ENCODE measurements around the gene MYLIP. TPM values are rescaled to one million over a fixed set of nuclear protein-coding genes. Genes with fewer than 3 reads are reported as not detected.

Gene MYLIP
- total and polyA plus RNA-seq, 2 of the 4 experiments (the other 2 are of a cell fraction) = 1.8 to 3.2 TPM

GRCh38 chr6:16105854-16106253, 23.0 kb upstream of the MYLIP start:
- intact Hi-C loops (cut with micrococcal nuclease) (no loop called here), in situ Hi-C loops (cut with MboI; ENCODE audit: low sequenced_read_pairs) (no loop called here), dilution Hi-C loops (cut with HindIII; ENCODE audit: low sequenced_read_pairs, unreplicated experiment) (no loop called here)
- H3K4me1 ChIP-seq (ENCODE audit: control insufficient read depth, insufficient read depth, low read length) = no peaks in the 10 kb centered on the region
- no peak overlapping the region for H2BK120ac ChIP-seq (ENCODE audit: low read depth, low read length)
- CTCF ChIA-PET = interaction anchor here (0.5 kb wide), 1 partner anchor 334 kb away, joined by 3 read pairs; no protein-coding TSS in a partner anchor
- POLR2A ChIA-PET (ENCODE audit: unreplicated experiment) = no interaction called here
- peaks cover 15% of the 10 kb centered on the region for H3K27me3 ChIP-seq (ENCODE audit: control insufficient read depth, insufficient read depth, low read length)
- H4K20me1 ChIP-seq (ENCODE audit: insufficient read depth, low read length) = no peaks in the 10 kb centered on the region
- no peak overlapping the region for H3K14ac ChIP-seq (replicated peaks; ENCODE audit: low read depth, low read length)
- no peak overlapping the region for H2AFZ ChIP-seq (replicated peaks; ENCODE audit: low read length, poor library complexity)
- no peaks in the 10 kb centered on the region for H3K9me1 ChIP-seq (ENCODE audit: insufficient read depth, low read length)
- ATAC-seq (ENCODE audit: low read depth) (no peak), DNase-seq (peak; percentile 5)
- H2BK15ac ChIP-seq (ENCODE audit: low read depth, low read length) = no peak overlapping the region
- WGBS, 2 experiments (ENCODE audit: extremely low coverage in 2 of 2, insufficient read length in 1 of 2) = no CpG with 5 or more reads among the region's 4 CpGs
- H3K4me3 ChIP-seq (ENCODE audit: insufficient read depth, low read depth, low read length) = no peak overlapping the region
- H3K9me3 ChIP-seq (ENCODE audit: control insufficient read depth, insufficient read depth, low read length) = no peaks in the 10 kb centered on the region
- H3K56ac ChIP-seq (ENCODE audit: extremely low read depth, insufficient read depth, low read length) = no peak overlapping the region
- TF ChIP-seq MXI1 (IDR thresholded peaks at IDR 0.05; ENCODE audit: borderline replicate concordance, low read depth, low read length) (no peak), SMC3 (IDR thresholded peaks at IDR 0.05; ENCODE audit: low read depth, low read length) (no peak), BHLHE40 (IDR thresholded peaks at IDR 0.05; ENCODE audit: low read depth, low read length) (no peak), NFE2L2 (IDR thresholded peaks at IDR 0.05; ENCODE audit: low read depth, low read length) (no peak), POLR2A (IDR thresholded peaks at IDR 0.05; ENCODE audit: low read depth, low read length) (no peak), RCOR1 (IDR thresholded peaks at IDR 0.05; ENCODE audit: insufficient replicate concordance, low read length) (no peak), CTCF (conservative IDR thresholded peaks at IDR 0.05; ENCODE audit: low read depth, low read length) (no peak), CEBPB (IDR thresholded peaks at IDR 0.05; ENCODE audit: low read depth, low read length) (no peak)
- H3K23ac ChIP-seq (ENCODE audit: low read depth, low read length) = no peak overlapping the region
- H4K91ac ChIP-seq (ENCODE audit: insufficient read depth, low read depth, low read length) = no peak overlapping the region
- no peak overlapping the region for H3K9ac ChIP-seq (ENCODE audit: low read depth, low read length)
- no peak overlapping the region for H3K4ac ChIP-seq (ENCODE audit: low read depth, low read length)
- no peak overlapping the region for H3K27ac ChIP-seq (ENCODE audit: insufficient read depth, low read length)
- H4K8ac ChIP-seq (ENCODE audit: low read depth in 2 of 2, low read length in 2 of 2) = no peak overlapping the region
- BruUV-seq (replicated peaks) = no TSS peak
- H3K36me3 ChIP-seq (ENCODE audit: control insufficient read depth, insufficient read depth, low read length) = no peaks in the 10 kb centered on the region
- H3K79me1 ChIP-seq (ENCODE audit: low read depth in 1 of 2, low read length in 2 of 2) = no peaks in the 10 kb centered on the region
- H2BK20ac ChIP-seq (ENCODE audit: low read depth, low read length) = no peak overlapping the region
- H2AK9ac ChIP-seq (replicated peaks; ENCODE audit: low read depth, low read length, poor library complexity) = no peak overlapping the region
- H3K4me2 ChIP-seq (ENCODE audit: low read depth, low read length) = no peak overlapping the region
- H2AK5ac ChIP-seq (ENCODE audit: low read depth, low read length) = no peak overlapping the region
- H3K18ac ChIP-seq (ENCODE audit: low read depth, low read length) = no peak overlapping the region
- no peak overlapping the region for H2BK5ac ChIP-seq (ENCODE audit: low read depth, low read length, poor library complexity, severe bottlenecking)
- H4K5ac ChIP-seq (ENCODE audit: low read depth, low read length) = no peak overlapping the region
